Body of pancreas (tissue), 4 donors: ENCODE data around the gene ARPIN.
"Not testable (repeated sequence)": the region's sequence is repeated elsewhere in the genome, so short reads cannot be mapped to it uniquely, and the experiment has no call there.

Experiments
- CTCF ChIP-seq, 7 experiments: fragments of 450-650 bp in 4 of 7; fragments of 200-600 bp in 3 of 7; sonication (generic) in 3 of 7; IDR thresholded peaks; one replicate each; pipeline ENCODE4 v1.5.1; 2016 to 2019; ENCODE audit warnings: antibody characterized with exemption in 7 of 7
- POLR2A ChIP-seq, 3 donors: fragments of 450-650 bp; IDR thresholded peaks; one replicate each; pipeline ENCODE4 v1.6.1; 2016; ENCODE audit warnings: antibody characterized with exemption in 3 of 3, mild to moderate bottlenecking in 2 of 3

- not testable (repeated sequence) for TF ChIP-seq CTCF, POLR2A (IDR thresholded peaks at IDR 0.05)
Measured at GRCh38 chr15:89939377-89939776, 26.6 kb upstream of the ARPIN start.
